ENCODE data around the gene TFDP3. TPM values are rescaled to one million over a fixed set of nuclear protein-coding genes. Genes with fewer than 3 reads are reported as not detected.

Gene TFDP3
- polyA plus RNA-seq, 1 donor from 2014 or later: not detected

DNA sequence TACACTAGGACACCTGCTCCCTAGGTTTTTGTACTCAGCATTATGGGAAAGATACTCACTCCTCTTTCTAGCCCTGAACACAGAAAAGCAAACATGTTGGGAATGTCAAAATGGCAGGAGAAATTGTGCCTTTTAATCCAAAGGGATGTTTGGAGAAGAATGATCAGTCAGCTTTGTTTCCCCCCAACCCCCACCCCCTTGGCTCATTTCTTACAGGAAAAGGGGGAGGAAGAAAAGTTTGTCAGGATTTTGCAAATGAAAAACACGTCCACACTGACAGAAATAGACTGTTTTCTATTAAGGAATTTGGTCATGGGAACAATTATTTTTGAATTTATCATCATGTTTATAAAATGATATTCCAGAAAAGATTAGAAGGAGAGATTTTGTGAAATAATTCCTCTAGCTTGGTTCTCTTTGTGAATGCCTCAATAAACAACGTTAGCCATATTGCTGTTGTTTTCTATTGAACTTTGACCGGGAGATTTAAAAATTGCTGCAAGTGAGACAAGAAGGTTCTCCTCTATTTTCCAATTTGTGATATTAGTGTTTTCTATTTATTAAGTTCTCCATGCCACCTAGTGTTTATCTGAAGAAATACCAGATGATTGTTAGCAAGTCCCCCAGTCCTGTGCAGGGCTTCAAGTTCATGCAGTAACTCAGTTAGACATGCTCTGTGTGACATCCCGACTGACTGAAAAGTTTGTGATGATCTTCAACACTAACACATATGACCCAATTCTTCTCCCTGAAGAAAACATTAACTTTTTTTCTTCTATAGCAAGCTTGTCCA, 31.3 kb upstream of the TFDP3 start:
- Histone ChIP-seq H3K27me3 (ENCODE audit: insufficient read depth, low read depth, low read length) (no peaks in the 10 kb centered on the region), H4K20me1 (ENCODE audit: insufficient read depth) (no peaks in the 10 kb centered on the region), H3K4me2 (ENCODE audit: low read length) (no peak overlapping the region), H3K9ac (ENCODE audit: low read length) (no peak overlapping the region), H2AFZ (ENCODE audit: low read depth, low read length) (no peak overlapping the region), H3K27ac (ENCODE audit: low read length) (no peak overlapping the region), H3F3A (ENCODE audit: insufficient read depth, low read length, poor library complexity, severe bottlenecking) (no peaks in the 10 kb centered on the region), H3K4me3 (ENCODE audit: low read length) (no peak overlapping the region), H3K9me2 (ENCODE audit: insufficient read depth, low read length) (no peaks in the 10 kb centered on the region), H3K79me2 (replicated peaks; ENCODE audit: insufficient read depth, low read length) (no peaks in the 10 kb centered on the region), H3K9me3 (ENCODE audit: low read length) (no peaks in the 10 kb centered on the region), H3K36me3 (ENCODE audit: insufficient read depth, low read length) (no peaks in the 10 kb centered on the region)
- TF ChIP-seq RAD21 (conservative IDR thresholded peaks at IDR 0.05): peak; percentile 43
- TF ChIP-seq, protein P1, sequence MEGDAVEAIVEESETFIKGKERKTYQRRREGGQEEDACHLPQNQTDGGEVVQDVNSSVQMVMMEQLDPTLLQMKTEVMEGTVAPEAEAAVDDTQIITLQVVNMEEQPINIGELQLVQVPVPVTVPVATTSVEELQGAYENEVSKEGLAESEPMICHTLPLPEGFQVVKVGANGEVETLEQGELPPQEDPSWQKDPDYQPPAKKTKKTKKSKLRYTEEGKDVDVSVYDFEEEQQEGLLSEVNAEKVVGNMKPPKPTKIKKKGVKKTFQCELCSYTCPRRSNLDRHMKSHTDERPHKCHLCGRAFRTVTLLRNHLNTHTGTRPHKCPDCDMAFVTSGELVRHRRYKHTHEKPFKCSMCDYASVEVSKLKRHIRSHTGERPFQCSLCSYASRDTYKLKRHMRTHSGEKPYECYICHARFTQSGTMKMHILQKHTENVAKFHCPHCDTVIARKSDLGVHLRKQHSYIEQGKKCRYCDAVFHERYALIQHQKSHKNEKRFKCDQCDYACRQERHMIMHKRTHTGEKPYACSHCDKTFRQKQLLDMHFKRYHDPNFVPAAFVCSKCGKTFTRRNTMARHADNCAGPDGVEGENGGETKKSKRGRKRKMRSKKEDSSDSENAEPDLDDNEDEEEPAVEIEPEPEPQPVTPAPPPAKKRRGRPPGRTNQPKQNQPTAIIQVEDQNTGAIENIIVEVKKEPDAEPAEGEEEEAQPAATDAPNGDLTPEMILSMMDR (IDR thresholded peaks at IDR 0.05; ENCODE audit: poor library complexity, severe bottlenecking): peak; percentile 49
- peak; percentile 48 for TF ChIP-seq SMC3 (conservative IDR thresholded peaks at IDR 0.05; ENCODE audit: poor library complexity)
- no peak for TF ChIP-seq POLR2AphosphoS5 (IDR thresholded peaks at IDR 0.05)

DNA sequence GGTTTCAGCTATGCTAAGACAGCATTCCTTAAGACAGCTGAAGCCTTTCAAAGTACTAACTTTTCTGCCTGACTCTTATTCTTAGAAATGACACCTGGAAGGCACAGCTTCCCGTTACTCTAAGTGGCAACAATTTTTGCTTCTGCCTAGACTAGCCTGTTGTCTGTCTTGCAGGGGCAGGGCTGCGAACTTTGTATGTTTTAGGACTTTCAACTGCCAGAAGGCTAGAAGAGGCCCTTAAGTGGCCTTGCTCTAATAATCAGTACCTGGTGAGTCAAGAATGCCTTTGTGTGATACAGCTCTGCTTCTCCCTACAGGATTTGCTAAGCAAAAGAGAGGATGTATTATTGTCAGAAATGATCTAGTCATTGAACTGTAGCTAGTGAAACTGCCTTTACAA, 30.0 kb upstream of the TFDP3 start:
- no peaks in the 10 kb centered on the region for H3K9me3 ChIP-seq (ENCODE audit: low read length)
- H3K27ac ChIP-seq (ENCODE audit: low read length): no peak overlapping the region
- H4K20me1 ChIP-seq (ENCODE audit: insufficient read depth): no peaks in the 10 kb centered on the region
- TF ChIP-seq EP300 (conservative IDR thresholded peaks at IDR 0.05; ENCODE audit: poor library complexity, severe bottlenecking) (no peak), MXI1 (conservative IDR thresholded peaks at IDR 0.05; ENCODE audit: poor library complexity, severe bottlenecking) (no peak), RAD21 (conservative IDR thresholded peaks at IDR 0.05) (no peak), POLR2AphosphoS5 (IDR thresholded peaks at IDR 0.05) (no peak), TAF1 (IDR thresholded peaks at IDR 0.05; ENCODE audit: low read depth) (no peak), SMC3 (conservative IDR thresholded peaks at IDR 0.05; ENCODE audit: poor library complexity) (no peak), EZH2 (IDR thresholded peaks at IDR 0.05; ENCODE audit: borderline replicate concordance, insufficient read depth, low read length, poor library complexity, severe bottlenecking) (no peak)
- TF ChIP-seq, protein P2, sequence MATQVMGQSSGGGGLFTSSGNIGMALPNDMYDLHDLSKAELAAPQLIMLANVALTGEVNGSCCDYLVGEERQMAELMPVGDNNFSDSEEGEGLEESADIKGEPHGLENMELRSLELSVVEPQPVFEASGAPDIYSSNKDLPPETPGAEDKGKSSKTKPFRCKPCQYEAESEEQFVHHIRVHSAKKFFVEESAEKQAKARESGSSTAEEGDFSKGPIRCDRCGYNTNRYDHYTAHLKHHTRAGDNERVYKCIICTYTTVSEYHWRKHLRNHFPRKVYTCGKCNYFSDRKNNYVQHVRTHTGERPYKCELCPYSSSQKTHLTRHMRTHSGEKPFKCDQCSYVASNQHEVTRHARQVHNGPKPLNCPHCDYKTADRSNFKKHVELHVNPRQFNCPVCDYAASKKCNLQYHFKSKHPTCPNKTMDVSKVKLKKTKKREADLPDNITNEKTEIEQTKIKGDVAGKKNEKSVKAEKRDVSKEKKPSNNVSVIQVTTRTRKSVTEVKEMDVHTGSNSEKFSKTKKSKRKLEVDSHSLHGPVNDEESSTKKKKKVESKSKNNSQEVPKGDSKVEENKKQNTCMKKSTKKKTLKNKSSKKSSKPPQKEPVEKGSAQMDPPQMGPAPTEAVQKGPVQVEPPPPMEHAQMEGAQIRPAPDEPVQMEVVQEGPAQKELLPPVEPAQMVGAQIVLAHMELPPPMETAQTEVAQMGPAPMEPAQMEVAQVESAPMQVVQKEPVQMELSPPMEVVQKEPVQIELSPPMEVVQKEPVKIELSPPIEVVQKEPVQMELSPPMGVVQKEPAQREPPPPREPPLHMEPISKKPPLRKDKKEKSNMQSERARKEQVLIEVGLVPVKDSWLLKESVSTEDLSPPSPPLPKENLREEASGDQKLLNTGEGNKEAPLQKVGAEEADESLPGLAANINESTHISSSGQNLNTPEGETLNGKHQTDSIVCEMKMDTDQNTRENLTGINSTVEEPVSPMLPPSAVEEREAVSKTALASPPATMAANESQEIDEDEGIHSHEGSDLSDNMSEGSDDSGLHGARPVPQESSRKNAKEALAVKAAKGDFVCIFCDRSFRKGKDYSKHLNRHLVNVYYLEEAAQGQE (IDR thresholded peaks at IDR 0.05; ENCODE audit: borderline replicate concordance): no peak
- TF ChIP-seq, protein P1 (IDR thresholded peaks at IDR 0.05; ENCODE audit: poor library complexity, severe bottlenecking): no peak
- H3K9ac ChIP-seq (ENCODE audit: low read length): no peak overlapping the region
- no peak overlapping the region for H2AFZ ChIP-seq (ENCODE audit: low read depth, low read length)
- H3K79me2 ChIP-seq (replicated peaks; ENCODE audit: insufficient read depth, low read length): no peaks in the 10 kb centered on the region
- H3K9me2 ChIP-seq (ENCODE audit: insufficient read depth, low read length): no peaks in the 10 kb centered on the region
- no peak overlapping the region for H3K4me2 ChIP-seq (ENCODE audit: low read length)
- no peaks in the 10 kb centered on the region for H3K36me3 ChIP-seq (ENCODE audit: insufficient read depth, low read length)
- H3K27me3 ChIP-seq (ENCODE audit: insufficient read depth, low read depth, low read length): no peaks in the 10 kb centered on the region
- no peaks in the 10 kb centered on the region for H3F3A ChIP-seq (ENCODE audit: insufficient read depth, low read length, poor library complexity, severe bottlenecking)
- no peak overlapping the region for H3K4me3 ChIP-seq (ENCODE audit: low read length)

Data from neural cell (in vitro differentiated cells).